GM23338 (cell line): ENCODE results near the gene TMEM161B. TPM values are rescaled to one million over a fixed set of nuclear protein-coding genes. Genes with fewer than 3 reads are reported as not detected.
A peak's percentile ranks its signal among the peaks of the same experiment; 100 is the strongest.

Source experiments
- ATAC-seq: fragments of 200-7000 bp; cut with Tn5 transposase; 3 replicates; pipeline ENCODE4 v1.9.1; 2020
- DNase-seq: peaks from one replicate; pipeline ENCODE4 v3.0.0-alpha.2; 2015; ENCODE audit warnings: low spot score
- H2AFZ ChIP-seq: fragments of 200-600 bp; sonication (generic); 2 replicates; pipeline ENCODE4 v1.8.0; 2016; ENCODE audit warnings: antibody characterized with exemption, mild to moderate bottlenecking, moderate library complexity
- H3F3A ChIP-seq: fragments of 200-600 bp; sonication (generic); replicated peaks from 2 replicates; pipeline ENCODE4 v1.8.0; 2017; ENCODE audit warnings: antibody characterized with exemption, mixed run types, low read depth
- H3K27ac ChIP-seq: fragments of 200-600 bp; sonication (generic); 2 replicates; pipeline ENCODE4 v1.6.1; 2016; ENCODE audit warnings: low read depth
- H3K27me3 ChIP-seq: fragments of 200-600 bp; sonication (generic); 2 replicates; pipeline ENCODE4 v1.8.0; 2016; ENCODE audit warnings: mild to moderate bottlenecking, mixed run types, moderate library complexity; ENCODE audit not compliant: insufficient read depth
- H3K36me3 ChIP-seq: fragments of 200-600 bp; sonication (generic); 2 replicates; pipeline ENCODE4 v1.8.0; 2016; ENCODE audit warnings: mild to moderate bottlenecking; ENCODE audit not compliant: insufficient read depth
- H3K4me1 ChIP-seq: fragments of 200-600 bp; sonication (generic); 2 replicates; pipeline ENCODE4 v1.8.0; 2016; ENCODE audit warnings: mild to moderate bottlenecking, moderate library complexity; ENCODE audit not compliant: insufficient read depth
- H3K4me2 ChIP-seq: fragments of 200-600 bp; sonication (generic); 2 replicates; pipeline ENCODE4 v1.7.1; 2017; ENCODE audit warnings: mixed run types
- H3K4me3 ChIP-seq: fragments of 200-600 bp; sonication (generic); 2 replicates; pipeline ENCODE4 v1.6.1; 2016; ENCODE audit warnings: mixed run types
- H3K79me2 ChIP-seq: fragments of 200-600 bp; sonication (generic); replicated peaks from 2 replicates; pipeline ENCODE4 v1.8.0; 2017; ENCODE audit warnings: mild to moderate bottlenecking; ENCODE audit not compliant: insufficient read depth
- H3K9me2 ChIP-seq: fragments of 200-600 bp; sonication (generic); 2 replicates; pipeline ENCODE4 v1.8.0; 2017; ENCODE audit not compliant: insufficient read depth
- H4K20me1 ChIP-seq: fragments of 200-600 bp; sonication (generic); replicated peaks from 2 replicates; pipeline ENCODE4 v1.8.0; 2017; ENCODE audit warnings: mild to moderate bottlenecking; ENCODE audit not compliant: insufficient read depth
- H3K27ac Mint-ChIP-seq: 2 replicates; pipeline ENCODE4 v1.8.0; 2020; ENCODE audit warnings: inconsistent platforms, mild to moderate bottlenecking, moderate library complexity, mixed read lengths
- H3K27me3 Mint-ChIP-seq: 3 replicates; pipeline ENCODE4 v1.8.0; 2022; ENCODE audit warnings: low read depth, mild to moderate bottlenecking, moderate library complexity, mixed read lengths, inconsistent platforms; ENCODE audit not compliant: insufficient read depth, poor library complexity
- H3K36me3 Mint-ChIP-seq: 3 replicates; pipeline ENCODE4 v1.8.0; 2021; ENCODE audit warnings: low read depth, mild to moderate bottlenecking, inconsistent platforms, moderate library complexity, mixed read lengths
- H3K4me1 Mint-ChIP-seq: 3 replicates; pipeline ENCODE4 v1.8.0; 2020; ENCODE audit warnings: mild to moderate bottlenecking, inconsistent platforms, mixed read lengths
- H3K4me3 Mint-ChIP-seq: 3 replicates; pipeline ENCODE4 v1.8.0; 2021; ENCODE audit warnings: moderate library complexity, mild to moderate bottlenecking, inconsistent platforms, mixed read lengths
- H3K9me3 Mint-ChIP-seq: 3 replicates; pipeline ENCODE4 v1.8.0; 2020; ENCODE audit warnings: moderate library complexity, mild to moderate bottlenecking, inconsistent platforms, mixed read lengths
- CREB1 ChIP-seq: fragments of 250-450 bp; sonication (Bioruptor Pico); IDR thresholded peaks from 2 replicates; pipeline ENCODE4 v1.5.0; 2020; ENCODE audit warnings: low read depth, mild to moderate bottlenecking, moderate library complexity
- CTCF ChIP-seq, 2 experiments: fragments of 200-600 bp in 1 of 2; sonication (generic) in 1 of 2; conservative IDR thresholded peaks; 2 replicates each; pipeline versions ENCODE4 v1.5.1 to v1.6.1; 2016 to 2017; ENCODE audit warnings: antibody characterized with exemption in 2 of 2, low read depth in 2 of 2, mild to moderate bottlenecking in 2 of 2, moderate library complexity in 1 of 2
- ETS1 ChIP-seq: IDR thresholded peaks from 2 replicates; pipeline ENCODE4 v1.6.1; 2016; ENCODE audit warnings: antibody characterized with exemption
- EZH2 ChIP-seq: fragments of 200-600 bp; sonication (generic); IDR thresholded peaks from one replicate; pipeline ENCODE4 v1.8.0; 2017; ENCODE audit warnings: antibody characterized with exemption, mild to moderate bottlenecking, low read depth; ENCODE audit not compliant: unreplicated experiment
- EZH2phosphoT487 ChIP-seq: fragments of 200-600 bp; sonication (generic); IDR thresholded peaks from one replicate; pipeline ENCODE4 v1.8.1; 2018; ENCODE audit warnings: antibody characterized with exemption; ENCODE audit not compliant: unreplicated experiment
- JUNB ChIP-seq: IDR thresholded peaks from one replicate; pipeline ENCODE4 v1.6.1; 2016; ENCODE audit warnings: antibody characterized with exemption; ENCODE audit not compliant: unreplicated experiment
- NANOG ChIP-seq: IDR thresholded peaks from 2 replicates; pipeline ENCODE4 v1.6.1; 2016; ENCODE audit warnings: antibody characterized with exemption, borderline replicate concordance
- POLR2AphosphoS5 ChIP-seq: IDR thresholded peaks from 2 replicates; pipeline ENCODE4 v1.6.1; 2016; ENCODE audit warnings: antibody characterized with exemption, low read depth
- STAT1 ChIP-seq: IDR thresholded peaks from one replicate; pipeline ENCODE4 v1.6.1; 2016; ENCODE audit warnings: antibody characterized with exemption; ENCODE audit not compliant: unreplicated experiment
- ZNF114 ChIP-seq: fragments of 250-450 bp; sonication (Bioruptor Pico); IDR thresholded peaks from 2 replicates; pipeline ENCODE4 v1.5.0; 2020; ENCODE audit warnings: mild to moderate bottlenecking, moderate library complexity
- ZNF331 ChIP-seq: fragments of 250-450 bp; sonication (Bioruptor Pico); IDR thresholded peaks from 2 replicates; pipeline ENCODE4 v1.5.0; 2020; ENCODE audit warnings: low read depth, mild to moderate bottlenecking, moderate library complexity
- ZNF462 ChIP-seq: fragments of 250-450 bp; sonication (Bioruptor Pico); IDR thresholded peaks from 2 replicates; pipeline ENCODE4 v1.5.0; 2020; ENCODE audit warnings: mild to moderate bottlenecking, moderate library complexity
- polyA plus RNA-seq: library from polyadenylated mRNA; unstranded; fragments of >200 nt; fragmentation: Nextera tagmentation; extraction: Ambion mirVana; gene quantifications from 2 replicates; pipeline ENCODE4 v1.2.1, GENCODE V29; 2016
- total RNA-seq: library from RNA; depleted of rRNA; stranded (reverse); fragments of >200 nt; shearing (Covaris generic); gene quantifications from 2 replicates; pipeline ENCODE4 v1.2.3, GENCODE V29; 2014

TMEM161B gene
- total and polyA plus RNA-seq, 2 experiments from 2014 or later, result 11.9 to 25.5 TPM

- no peak for TF ChIP-seq CTCF (conservative IDR thresholded peaks at IDR 0.05; ENCODE audit: low read depth in 2 of 2)
These were observed 20.6 kb downstream of the TMEM161B start (continued) for GRCh38 chr5:88248094-88248493.

DNA sequence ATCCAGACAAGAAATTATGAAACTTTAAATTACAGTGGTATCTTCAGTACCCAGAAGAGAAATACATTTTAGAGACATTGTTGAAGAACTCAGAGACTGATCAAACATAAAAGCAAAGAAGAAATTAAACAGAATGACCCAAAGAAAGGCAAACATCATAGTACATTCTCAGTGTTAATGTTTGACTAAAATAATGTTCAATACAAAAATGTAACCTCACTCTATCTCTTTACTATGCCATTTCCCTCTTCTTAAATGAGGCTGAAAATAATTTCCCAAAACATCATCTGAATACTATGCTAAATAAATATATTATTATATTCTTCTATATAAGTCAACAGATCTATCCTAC is 22.8 kb downstream of the TMEM161B start:
- ATAC-seq (no peak), DNase-seq (no peak)
- Histone ChIP-seq H3K36me3 (no peaks in the 10 kb centered on the region), H3K79me2 (peaks cover 93% of the 10 kb centered on the region), H2AFZ (no peak overlapping the region), H3K9me2 (no peaks in the 10 kb centered on the region), H3K27me3 (no peaks in the 10 kb centered on the region), H3K27ac (peak overlapping the region; percentile 45), H3K4me1 (peaks cover 72% of the 10 kb centered on the region), H3F3A (no peaks in the 10 kb centered on the region), H3K4me3 (no peak overlapping the region), H3K4me2 (peak overlapping the region; percentile 5), H4K20me1 (no peaks in the 10 kb centered on the region)
- Mint-ChIP-seq H3K4me3 (no peak overlapping the region), H3K36me3 (peaks cover 6% of the 10 kb centered on the region), H3K4me1 (peaks cover 76% of the 10 kb centered on the region), H3K27ac (no peak overlapping the region), H3K9me3 (no peaks in the 10 kb centered on the region; the same call in 1 of the 3 replicates), H3K27me3 (peaks cover 6% of the 10 kb centered on the region)
- TF ChIP-seq POLR2AphosphoS5, result no peak
- no peak for TF ChIP-seq EZH2
- no peak for TF ChIP-seq STAT1
- no peak for TF ChIP-seq ZNF331 (CRISPR knock-in tag)
- TF ChIP-seq CTCF (conservative IDR thresholded peaks at IDR 0.05; ENCODE audit: low read depth in 2 of 2), result no peak
- TF ChIP-seq JUNB, result no peak
- TF ChIP-seq ETS1, result no peak
- TF ChIP-seq EZH2phosphoT487, result no peak
- no peak for TF ChIP-seq NANOG
- TF ChIP-seq ZNF114 (CRISPR knock-in tag), result no peak
- no peak for TF ChIP-seq ZNF462 (CRISPR knock-in tag)
- TF ChIP-seq CREB1 (CRISPR knock-in tag), result no peak
